NB4 (cell line): ENCODE measurements around the gene MPP2.

ENCODE experiments used
- CTCF ChIP-seq: IDR thresholded peaks from one replicate; pipeline ENCODE4 v1.5.1; 2012; ENCODE audit warnings: low read depth, low read length
- MYC ChIP-seq: IDR thresholded peaks from 2 replicates; pipeline ENCODE4 v1.6.1; 2011; ENCODE audit warnings: low read depth, low read length
- POLR2A ChIP-seq: IDR thresholded peaks from 2 replicates; pipeline ENCODE4 v1.6.1; 2011; ENCODE audit warnings: mild to moderate bottlenecking; ENCODE audit not compliant: insufficient read length; ENCODE audit errors: extremely low read depth

- TF ChIP-seq MYC, result no peak
- no peak for TF ChIP-seq CTCF
- no peak for TF ChIP-seq POLR2A
Measured at GRCh38 chr17:43949781-43950180, 42.4 kb upstream of the MPP2 start.
